Psoas muscle (tissue), 8 donors: ENCODE results near the gene PUM1. TPM values are rescaled to one million over a fixed set of nuclear protein-coding genes. Genes with fewer than 3 reads are reported as not detected.
"Not testable (repeated sequence)": the region's sequence is repeated elsewhere in the genome, so short reads cannot be mapped to it uniquely, and the experiment has no call there.

ENCODE experiments used
- ATAC-seq, 4 donors: fragments of 200-7000 bp; cut with Tn5 transposase; one replicate each; pipeline ENCODE4 v1.9.1; 2020; ENCODE audit warnings: moderate library complexity in 3 of 4, mild to moderate bottlenecking in 2 of 4
- DNase-seq, 2 donors: peaks; one replicate each; pipeline ENCODE4 v3.0.0-alpha.2; 2020
- H3K27ac ChIP-seq: fragments of 200-600 bp; one replicate; pipeline ENCODE4 v1.8.0; 2022
- H3K27me3 ChIP-seq, 3 donors: fragments of 200-600 bp in 1 of 3; one replicate each; pipeline versions ENCODE4 v1.6.1 to v1.8.0; 2013 to 2022; ENCODE audit warnings: low read length in 2 of 3, mild to moderate bottlenecking in 2 of 3, moderate library complexity in 1 of 3; ENCODE audit not compliant: insufficient read depth in 3 of 3
- H3K36me3 ChIP-seq, 2 donors: fragments of 200-600 bp in 1 of 2; one replicate each; pipeline versions ENCODE4 v1.6.1 to v1.8.0; 2013 to 2022; ENCODE audit warnings: low read depth in 1 of 2, mild to moderate bottlenecking in 1 of 2, moderate library complexity in 1 of 2; ENCODE audit not compliant: insufficient read depth in 1 of 2
- H3K4me1 ChIP-seq: fragments of 200-600 bp; one replicate; pipeline ENCODE4 v1.8.0; 2022
- H3K4me3 ChIP-seq: fragments of 200-600 bp; one replicate; pipeline ENCODE4 v1.8.0; 2022; ENCODE audit warnings: mild to moderate bottlenecking
- H3K9me3 ChIP-seq: fragments of 200-600 bp; one replicate; pipeline ENCODE4 v1.8.0; 2022
- CTCF ChIP-seq: fragments of 200-600 bp; IDR thresholded peaks from one replicate; pipeline ENCODE4 v1.8.0; 2022; ENCODE audit warnings: antibody characterized with exemption
- WGBS, 3 donors: extraction: QIAGEN DNeasy Blood & Tissue Kit; methylation state at CpG; one replicate each; pipeline versions ENCODE4 v1.1.6 to v1.1.7; 2013; 5-methylcytosine and 5-hydroxymethylcytosine counted together
- intact Hi-C, 2 donors: fragments of 100-400 bp; cut with DNase I; formaldehyde crosslinking; loops; one replicate each; pipeline versions ENCODE4 v1.11.0 to v1.14.2; 2022
- polyA plus RNA-seq, 3 donors: library from polyadenylated mRNA; stranded (reverse); fragments of 200-250 nt; gene quantifications; one replicate each; pipeline ENCODE4 v1.2.3, GENCODE V29; 2013
- total RNA-seq, 4 donors: library from RNA; stranded (reverse); fragmentation: NEBNext Ultra II Directional in 2 of 4; extraction: Animal tissue kit (Norgen Biotek cat#: 25700) in 2 of 4; gene quantifications; one replicate each; pipeline versions ENCODE4 v1.2.1 to v1.2.4, GENCODE V29; 2021 to 2023
- donor health status: healthy with polysubstance abuse.
- donor health status: DM: no; HTN: no; CAD: no; lungs with moderate emphysema.
- donor health status: Bipolar disorder and iron deficiency.
- donor health status: healthy.
- donor health status: DM: yes; HTN: yes; CAD: no.
- donor health status: DM: no; HTN: no; CAD: no.
- donor health status: DM: no; HTN: no; CAD: no.
- donor health status: DM: yes; HTN: yes; CAD: no.

Gene PUM1
- total and polyA plus RNA-seq, 7 donors, result 16.8 to 93.4 (median 80.0) TPM

DNA sequence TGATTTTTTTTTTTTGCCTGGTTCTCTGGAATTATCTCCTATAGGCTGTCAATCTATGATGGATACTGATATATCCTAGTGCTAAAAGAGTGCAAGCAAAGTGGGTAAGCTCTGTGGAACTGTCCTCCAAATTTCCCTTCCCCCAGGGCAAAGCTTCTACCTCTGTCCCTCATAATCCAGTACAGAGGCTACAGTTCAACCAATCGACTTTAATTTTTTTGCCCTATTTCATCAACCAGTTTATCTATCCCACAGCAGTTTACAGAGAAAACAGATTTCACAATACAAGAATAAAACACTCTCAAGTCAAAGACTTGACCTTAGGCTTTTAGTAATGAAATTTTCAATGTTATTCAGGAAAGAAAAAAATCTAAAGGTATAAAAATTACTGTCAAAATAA is 13.9 kb downstream of the PUM1 start:
- intact Hi-C loops, result no loop called here
- Histone ChIP-seq H3K9me3 (no peaks in the 10 kb centered on the region), H3K4me3 (no peak overlapping the region), H3K27ac (no peak overlapping the region), H3K36me3 (peaks cover 8 to 25% of the 10 kb centered on the region in 2 donors), H3K4me1 (peaks cover 32% of the 10 kb centered on the region), H3K27me3 (no peaks in the 10 kb centered on the region)
- 74 to 83% (median 77%) methylated on average over 1 of the region's 1 CpG for WGBS, 3 donors
- DNase-seq, result no peak
- ATAC-seq, result no peak
- TF ChIP-seq CTCF, result no peak

DNA sequence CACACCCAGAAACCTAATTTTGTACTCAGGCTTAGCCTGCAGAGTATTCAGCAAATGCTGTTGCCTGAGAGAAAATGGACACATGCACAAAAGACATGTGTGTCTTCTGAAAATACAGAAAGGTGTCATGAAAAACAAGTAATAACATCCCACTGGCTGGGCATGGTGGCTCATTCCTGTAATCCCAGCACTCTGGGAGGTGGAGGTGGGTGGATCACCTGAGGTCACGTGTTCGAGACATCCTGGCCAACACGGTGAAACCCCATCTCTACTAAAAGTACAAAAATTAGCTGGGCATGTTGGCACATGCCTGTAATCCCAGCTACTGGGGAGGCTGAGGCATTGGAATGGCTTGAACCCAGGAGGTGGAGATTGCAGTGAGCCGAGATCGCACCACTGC is 18.0 kb downstream of the PUM1 start:
- Histone ChIP-seq H3K4me1 (peaks cover 18% of the 10 kb centered on the region), H3K36me3 (peaks cover 0 to 14% of the 10 kb centered on the region in 2 donors)
- ATAC-seq, H3K27ac ChIP-seq, H3K4me3 ChIP-seq, DNase-seq, intact Hi-C loops, H3K9me3 ChIP-seq, H3K27me3 ChIP-seq: not testable (repeated sequence)
- whole genome bisulfite sequencing, 3 donors, result 69 to 74% (median 71%) methylated on average over 5 of the region's 5 CpGs

DNA sequence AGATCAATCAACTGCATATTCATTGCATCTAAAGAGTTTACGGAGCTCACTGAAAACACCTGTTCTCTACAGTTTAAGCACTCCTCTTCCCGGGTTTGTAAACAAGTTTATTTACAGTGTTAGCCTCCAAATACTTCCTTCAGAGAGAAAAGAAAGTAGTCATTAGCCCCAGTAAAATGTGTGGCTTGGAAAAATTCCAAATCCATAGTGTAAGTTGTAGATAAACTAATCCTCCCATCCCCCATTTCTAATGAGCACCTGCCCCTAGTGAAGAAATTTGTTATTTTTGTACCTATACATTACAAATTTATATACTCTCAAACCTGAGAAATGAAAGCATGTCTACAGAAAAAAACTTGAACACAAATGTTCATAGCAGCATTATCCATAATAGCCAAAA is 21.9 kb downstream of the PUM1 start:
- ATAC-seq, result no peak
- intact Hi-C loops, result no loop called here

DNA sequence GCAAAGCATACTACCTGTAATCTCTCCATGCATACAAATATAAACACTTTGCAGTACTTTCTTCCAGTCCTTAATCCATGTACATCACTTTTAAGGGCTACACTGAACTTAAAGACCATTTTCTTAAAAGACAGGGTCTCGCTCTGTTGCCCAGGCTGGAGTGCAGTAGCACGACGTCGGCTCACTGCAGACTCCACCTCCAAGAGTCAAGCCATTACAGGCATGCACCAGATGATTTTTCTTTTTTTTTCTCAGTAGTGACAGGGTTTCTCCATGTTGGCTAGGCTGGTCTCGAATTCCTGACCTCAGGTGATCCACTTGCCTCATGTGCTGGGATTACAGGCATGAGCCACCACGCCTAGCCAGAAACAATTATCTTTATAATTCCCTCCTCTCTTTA is 22.9 kb downstream of the PUM1 start:
- Histone ChIP-seq H3K4me1 (peaks cover 61% of the 10 kb centered on the region), H3K27ac (no peak overlapping the region), H3K4me3 (no peak overlapping the region), H3K9me3 (no peaks in the 10 kb centered on the region), H3K36me3 (peaks cover 0 to 14% of the 10 kb centered on the region in 2 donors), H3K27me3 (no peaks in the 10 kb centered on the region)
- intact Hi-C loops, result no loop called here
- no peak for TF ChIP-seq CTCF
- ATAC-seq (no peak), DNase-seq (no peak)
- 63 to 68% (median 63%) methylated on average over 6 of the region's 6 CpGs for WGBS, 3 donors

More for the DNA sequence above, 21.9 kb downstream of the PUM1 start:
- Histone ChIP-seq H3K36me3 (peaks cover 0 to 14% of the 10 kb centered on the region in 2 donors), H3K9me3 (no peaks in the 10 kb centered on the region), H3K27ac (no peak overlapping the region), H3K27me3 (no peaks in the 10 kb centered on the region), H3K4me1 (peaks cover 51% of the 10 kb centered on the region), H3K4me3 (no peak overlapping the region)
- TF ChIP-seq CTCF, result no peak
- no peak for DNase-seq
- WGBS, 3 donors, result 48 to 65% (median 52%) methylated on average over 2 of the region's 2 CpGs

- DNase-seq (no peak), ATAC-seq (no peak)
- Histone ChIP-seq H3K27me3 (no peaks in the 10 kb centered on the region), H3K36me3 (peaks cover 0 to 14% of the 10 kb centered on the region in 2 donors), H3K27ac (no peak overlapping the region), H3K4me1 (peaks cover 63% of the 10 kb centered on the region), H3K9me3 (no peaks in the 10 kb centered on the region), H3K4me3 (no peak overlapping the region)
- intact Hi-C loops, result no loop called here
- TF ChIP-seq CTCF, result no peak
These were observed 24.0 kb downstream of the PUM1 start for GRCh38 chr1:31041529-31041928.
